HL-60 (cell line): ENCODE measurements around the gene TRUB2.

Experiments
- GABPA ChIP-seq: IDR thresholded peaks from 2 replicates; pipeline ENCODE4 v1.6.1; 2012; ENCODE audit warnings: low read depth
- TF ChIP-seq, protein P1 (sequence below): IDR thresholded peaks from one replicate; pipeline ENCODE4 v1.5.1; 2011; ENCODE audit warnings: low read length, control low read depth, inconsistent platforms; ENCODE audit not compliant: insufficient read depth

DNA sequence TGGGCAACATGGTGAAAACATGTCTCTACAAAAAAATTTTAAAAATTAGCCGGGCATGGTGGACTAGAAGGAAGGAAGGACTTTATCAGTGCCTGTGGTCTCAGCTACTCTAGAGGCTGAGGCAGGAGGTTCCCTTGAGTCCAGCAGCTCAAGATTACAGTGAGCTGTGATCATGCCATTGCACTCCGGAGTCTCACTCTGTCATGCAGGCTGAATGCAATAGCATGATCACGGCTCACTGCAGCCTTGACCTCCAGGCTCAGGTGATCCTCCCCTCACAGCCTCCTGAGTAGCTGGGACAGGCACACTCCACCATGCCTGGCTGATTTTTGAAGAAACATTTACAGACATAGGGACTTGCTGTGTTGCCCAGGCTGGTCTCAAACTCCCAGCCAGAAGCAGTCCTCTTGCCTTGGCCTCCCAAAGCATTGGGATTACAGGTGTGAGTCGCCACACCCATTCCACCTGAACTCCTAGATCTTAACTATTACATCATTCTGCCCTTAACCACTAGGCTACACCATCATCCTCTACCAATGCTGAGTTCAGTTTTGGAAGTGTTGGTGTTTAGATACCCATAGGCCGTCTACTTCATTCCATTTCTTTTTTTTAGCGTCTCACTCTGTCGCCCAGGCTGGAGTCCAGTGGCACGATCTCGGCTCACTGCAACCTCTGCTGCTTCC is 46.9 kb upstream of the TRUB2 start:
- TF ChIP-seq, protein P1, sequence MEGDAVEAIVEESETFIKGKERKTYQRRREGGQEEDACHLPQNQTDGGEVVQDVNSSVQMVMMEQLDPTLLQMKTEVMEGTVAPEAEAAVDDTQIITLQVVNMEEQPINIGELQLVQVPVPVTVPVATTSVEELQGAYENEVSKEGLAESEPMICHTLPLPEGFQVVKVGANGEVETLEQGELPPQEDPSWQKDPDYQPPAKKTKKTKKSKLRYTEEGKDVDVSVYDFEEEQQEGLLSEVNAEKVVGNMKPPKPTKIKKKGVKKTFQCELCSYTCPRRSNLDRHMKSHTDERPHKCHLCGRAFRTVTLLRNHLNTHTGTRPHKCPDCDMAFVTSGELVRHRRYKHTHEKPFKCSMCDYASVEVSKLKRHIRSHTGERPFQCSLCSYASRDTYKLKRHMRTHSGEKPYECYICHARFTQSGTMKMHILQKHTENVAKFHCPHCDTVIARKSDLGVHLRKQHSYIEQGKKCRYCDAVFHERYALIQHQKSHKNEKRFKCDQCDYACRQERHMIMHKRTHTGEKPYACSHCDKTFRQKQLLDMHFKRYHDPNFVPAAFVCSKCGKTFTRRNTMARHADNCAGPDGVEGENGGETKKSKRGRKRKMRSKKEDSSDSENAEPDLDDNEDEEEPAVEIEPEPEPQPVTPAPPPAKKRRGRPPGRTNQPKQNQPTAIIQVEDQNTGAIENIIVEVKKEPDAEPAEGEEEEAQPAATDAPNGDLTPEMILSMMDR = no peak
- TF ChIP-seq GABPA = no peak
